Ovary (tissue), 3 donors: Measurements from ENCODE around the gene FIGN.

ENCODE experiments used
- CTCF ChIP-seq, 3 donors: fragments of 450-650 bp in 2 of 3; fragments of 200-600 bp in 1 of 3; IDR thresholded peaks; one replicate each; pipeline versions ENCODE4 v1.5.1 to v1.8.0; 2016 to 2022; ENCODE audit warnings: antibody characterized with exemption in 3 of 3, mild to moderate bottlenecking in 1 of 3
- EP300 ChIP-seq: sonication (generic); formaldehyde crosslinking; IDR thresholded peaks from one replicate; pipeline ENCODE4 v1.6.1; 2017; ENCODE audit warnings: antibody characterized with exemption
- POLR2A ChIP-seq: fragments of 450-650 bp; IDR thresholded peaks from one replicate; pipeline ENCODE4 v1.6.1; 2017; ENCODE audit warnings: antibody characterized with exemption, mild to moderate bottlenecking, moderate library complexity
- donor health status: DM: no; HTN: no; CAD: no.

GRCh38 chr2:163564236-163564635, 171.6 kb downstream of the FIGN start:
- TF ChIP-seq CTCF (IDR thresholded peaks at IDR 0.05) (no peak), POLR2A (no peak), EP300 (no peak)
